Measurements from ENCODE around the gene XRCC5.

XRCC5 gene

DNA sequence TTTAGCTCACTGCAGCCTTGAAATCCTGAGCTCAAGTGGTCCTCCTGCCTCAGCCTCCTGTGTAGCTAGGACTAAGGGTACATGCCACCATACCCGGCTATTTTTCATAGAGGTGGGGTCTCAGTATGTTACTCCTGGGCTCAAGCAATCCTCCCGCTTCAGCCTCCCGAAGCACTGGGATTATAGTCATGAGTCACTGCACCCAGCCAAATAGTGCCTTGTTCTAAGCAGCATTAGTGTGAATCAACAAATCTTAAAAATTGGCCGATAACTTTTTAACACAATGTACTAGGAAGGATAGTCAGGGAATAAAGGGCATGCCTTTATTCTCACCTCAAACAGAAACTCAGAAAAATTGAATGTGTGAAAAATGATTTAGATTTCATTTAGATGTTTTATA is 51.6 kb downstream of the XRCC5 start:
- no peak for DNase-seq

DNA sequence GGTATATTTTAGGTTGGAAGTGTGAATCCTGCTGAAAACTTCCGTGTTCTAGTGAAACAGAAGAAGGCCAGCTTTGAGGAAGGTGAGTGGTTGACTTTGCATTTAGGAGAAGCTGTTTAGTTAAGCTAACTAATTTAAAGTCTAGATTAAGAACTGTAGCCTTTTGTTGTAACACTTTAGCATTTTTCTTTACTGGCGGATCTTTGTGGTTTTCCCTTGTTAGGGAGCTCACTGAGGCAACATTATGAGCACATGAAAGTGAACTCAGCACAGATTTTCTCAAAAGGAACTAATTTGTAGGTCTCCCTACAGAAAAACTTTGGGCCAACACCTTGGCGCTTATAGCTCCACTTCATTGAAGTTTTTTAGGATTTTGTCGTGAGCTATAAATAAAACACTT is 52.8 kb downstream of the XRCC5 start:
- DNase-seq, result no peak

DNA sequence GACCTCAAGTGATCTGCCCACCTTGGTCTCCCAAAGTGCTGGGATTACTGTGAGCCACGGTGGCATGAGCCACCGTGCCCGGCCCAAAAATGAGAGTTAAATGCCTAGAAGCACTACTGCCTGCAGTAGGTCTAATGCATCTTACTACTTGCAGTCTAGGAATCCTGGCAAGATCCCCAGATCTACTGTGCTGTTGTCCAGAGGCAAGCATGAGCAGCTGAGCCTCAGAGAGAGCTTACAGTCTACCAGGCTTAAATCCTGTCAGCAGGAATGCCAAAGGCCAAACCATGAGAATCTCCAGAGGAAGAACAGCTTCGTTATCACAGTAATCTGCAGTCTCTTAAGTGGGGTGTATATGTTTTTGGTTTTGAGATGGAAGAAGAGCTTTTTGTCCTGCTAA is 54.4 kb downstream of the XRCC5 start:
- no peak for DNase-seq

DNA sequence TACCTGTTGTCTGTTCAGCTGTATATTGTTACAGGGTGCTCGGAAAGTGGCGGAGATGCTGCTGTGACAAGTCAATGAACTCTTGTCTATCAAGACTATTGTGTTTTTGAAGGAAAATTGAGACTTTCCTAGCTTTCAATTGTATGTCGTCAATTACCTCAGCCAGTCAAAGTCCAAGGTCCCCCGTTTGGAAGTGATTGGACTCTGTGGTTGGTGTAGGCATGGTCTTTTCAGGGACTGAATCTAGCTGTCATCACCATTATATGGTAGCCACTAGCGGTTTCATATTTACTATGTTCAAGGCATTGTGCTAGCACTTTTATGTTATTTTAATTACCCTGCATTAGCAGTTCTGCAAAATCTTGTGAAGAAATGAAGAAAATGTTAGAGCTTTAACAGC is 54.9 kb downstream of the XRCC5 start:
- DNase-seq, result no peak

DNA sequence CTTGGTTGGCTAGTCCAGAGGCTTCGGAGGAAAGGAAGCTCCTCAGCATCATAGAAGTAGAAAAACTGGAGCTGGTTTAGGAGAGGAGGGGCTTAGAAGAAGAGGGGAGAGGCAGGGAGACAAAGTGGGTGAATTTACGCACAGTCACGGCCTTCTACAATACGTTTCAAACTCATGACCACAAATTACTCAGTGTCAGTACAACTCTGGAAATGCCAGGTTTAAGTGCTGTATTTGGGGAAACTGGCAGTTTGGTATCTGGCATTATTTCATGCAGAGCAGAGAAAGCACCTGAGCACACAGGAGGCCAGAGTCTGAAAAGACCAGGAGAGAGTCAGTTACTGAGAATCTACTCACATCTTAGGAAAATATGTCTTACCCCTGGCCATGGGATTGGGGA is 55.4 kb downstream of the XRCC5 start:
- no peak for DNase-seq

DNA sequence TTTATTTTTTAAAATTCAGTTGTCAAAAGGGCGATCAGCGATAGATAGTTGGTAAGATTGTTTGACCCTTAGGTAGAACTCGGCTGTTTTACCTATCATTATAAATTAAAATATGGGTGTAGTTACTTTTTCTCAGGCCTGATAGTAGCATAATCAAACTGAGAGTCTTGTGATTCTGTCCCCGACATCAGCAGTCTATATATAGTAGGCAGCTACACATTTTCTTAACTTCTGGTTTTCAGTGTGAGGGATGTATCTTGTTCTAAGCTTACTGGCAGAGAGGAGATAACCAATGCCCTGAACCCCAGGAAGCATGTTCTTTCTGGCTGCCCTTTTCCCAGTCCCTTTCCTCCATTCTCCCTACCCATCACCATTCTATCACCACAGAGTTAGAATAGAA is 56.6 kb downstream of the XRCC5 start:
- no peak for DNase-seq

DNA sequence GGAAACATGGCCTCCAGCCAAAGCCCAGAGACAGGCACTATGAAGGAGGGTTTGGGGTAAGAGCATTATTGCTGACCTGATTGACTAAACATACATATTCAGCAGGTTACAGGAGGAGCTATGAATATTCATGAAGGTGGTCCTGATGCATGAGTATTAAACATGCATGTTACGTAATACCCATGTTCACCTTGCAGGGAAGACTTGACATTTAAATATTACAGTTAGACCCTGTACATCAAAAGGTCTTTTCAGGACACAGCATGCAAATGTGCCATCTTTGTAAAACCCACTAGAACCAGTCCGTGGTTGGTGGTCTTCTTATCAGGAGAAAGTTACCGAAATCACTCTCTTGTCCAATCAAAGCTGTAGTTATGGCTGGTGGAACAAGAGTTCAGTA is 59.9 kb downstream of the XRCC5 start:
- DNase-seq, result no peak

DNA sequence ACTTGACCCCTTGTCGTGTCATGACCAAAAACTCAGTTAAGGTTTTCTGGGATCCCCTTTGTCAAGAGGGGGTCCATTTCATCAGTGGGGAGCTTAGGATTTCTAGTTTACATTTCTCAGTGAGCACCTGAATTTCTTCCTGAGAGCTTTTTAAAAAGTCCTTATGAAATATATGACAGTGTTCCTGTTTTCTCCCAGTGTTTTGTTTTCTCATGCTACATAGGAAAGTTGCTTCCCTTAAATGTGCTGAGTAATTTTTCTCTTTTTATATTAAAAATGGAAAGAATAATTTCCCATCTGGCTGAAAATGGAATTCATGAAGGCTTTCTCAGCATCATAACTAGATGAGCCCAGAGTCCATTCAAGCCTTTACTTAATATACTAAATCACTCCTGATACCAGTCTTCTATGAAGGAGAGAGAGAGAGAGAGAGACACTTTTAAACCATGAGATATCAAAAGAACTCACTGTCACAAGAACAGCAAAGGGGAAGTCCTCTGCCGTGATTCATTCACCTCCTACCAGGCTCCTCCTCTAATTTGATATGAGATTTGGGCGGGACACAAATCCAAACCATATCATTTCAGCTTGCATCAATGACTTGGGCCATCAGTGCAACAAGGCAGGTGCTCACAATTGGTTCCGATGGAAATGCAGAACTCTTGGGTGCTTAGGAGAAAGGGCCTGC is 61.1 kb downstream of the XRCC5 start:
- no peak for DNase-seq

DNA sequence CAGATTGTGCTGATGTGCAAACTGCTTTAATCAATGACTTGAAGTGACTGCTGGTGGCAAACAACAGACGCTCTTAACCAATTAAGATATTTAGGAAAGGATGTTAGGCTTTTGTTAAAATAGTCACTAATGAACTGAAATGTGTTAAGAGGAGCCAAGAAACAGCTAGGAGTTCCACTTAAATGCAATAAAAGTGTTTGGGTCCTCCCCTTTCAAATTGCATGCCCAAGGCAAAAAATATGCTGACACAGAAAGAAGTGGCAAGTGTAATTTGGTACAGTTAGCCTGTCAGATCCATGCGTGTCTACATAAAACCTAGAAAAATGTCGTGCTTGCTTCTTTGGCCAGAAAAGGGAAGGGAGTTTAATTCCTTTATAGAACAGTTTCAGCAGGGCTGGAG is 61.9 kb downstream of the XRCC5 start:
- DNase-seq, result no peak

DNA sequence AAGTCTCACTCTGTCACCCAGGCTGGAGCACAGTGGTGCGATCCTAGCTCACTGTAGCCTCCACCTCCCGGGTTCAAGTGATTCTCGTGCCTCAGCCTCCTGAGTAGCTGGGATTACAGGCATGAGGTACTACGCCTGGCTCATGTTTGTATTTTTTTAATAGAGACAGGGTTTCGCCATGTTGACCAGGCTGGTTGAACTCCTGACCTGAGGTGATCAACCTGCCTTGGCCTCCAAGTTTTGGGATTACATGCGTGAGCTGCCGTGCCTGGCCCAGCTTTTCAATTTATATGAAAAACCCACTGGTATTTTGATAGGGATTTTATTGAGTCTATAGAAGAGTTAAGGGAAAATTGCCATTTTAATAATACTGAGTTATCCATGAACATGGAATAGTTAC is 63.3 kb downstream of the XRCC5 start:
- no peak for DNase-seq

DNA sequence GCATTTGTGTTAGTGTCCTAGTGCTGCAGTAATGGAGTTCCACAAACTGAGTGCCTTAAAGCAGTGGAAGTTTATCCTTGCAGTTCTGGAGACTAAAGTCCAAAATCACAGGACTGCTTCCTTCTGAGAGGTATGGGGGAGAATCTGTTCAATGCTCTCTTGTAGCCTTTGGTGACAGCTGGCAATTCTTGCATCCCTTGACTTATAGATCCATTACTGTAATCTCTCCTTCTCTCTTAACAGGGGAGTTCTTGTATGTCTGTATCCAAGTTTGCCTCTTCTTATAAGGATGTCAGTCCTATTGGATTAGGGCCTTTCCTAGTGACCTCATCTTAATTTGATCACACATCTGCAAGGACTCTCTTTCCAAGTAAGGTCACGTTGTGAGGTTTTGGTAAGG is 69.9 kb downstream of the XRCC5 start:
- no peak for DNase-seq

DNA sequence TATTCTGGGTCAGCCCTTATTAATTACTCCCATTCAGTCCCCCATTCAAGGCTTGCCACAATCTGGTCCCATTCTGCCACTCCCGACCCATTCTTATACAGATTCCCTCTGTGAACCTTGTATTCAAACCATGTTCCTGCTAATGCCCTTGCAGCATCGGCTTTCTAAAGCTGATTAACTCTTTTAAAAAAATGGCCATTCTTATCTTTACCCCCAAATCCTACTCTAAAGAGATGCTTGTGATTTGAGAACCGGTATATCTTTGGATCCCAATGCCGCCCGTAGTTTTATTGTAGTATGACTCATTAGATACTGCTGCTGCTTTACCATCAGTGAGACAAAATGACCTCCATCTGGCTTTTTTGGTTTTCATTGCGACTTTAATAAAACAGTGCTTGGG is 72.2 kb downstream of the XRCC5 start:
- no peak for DNase-seq

DNA sequence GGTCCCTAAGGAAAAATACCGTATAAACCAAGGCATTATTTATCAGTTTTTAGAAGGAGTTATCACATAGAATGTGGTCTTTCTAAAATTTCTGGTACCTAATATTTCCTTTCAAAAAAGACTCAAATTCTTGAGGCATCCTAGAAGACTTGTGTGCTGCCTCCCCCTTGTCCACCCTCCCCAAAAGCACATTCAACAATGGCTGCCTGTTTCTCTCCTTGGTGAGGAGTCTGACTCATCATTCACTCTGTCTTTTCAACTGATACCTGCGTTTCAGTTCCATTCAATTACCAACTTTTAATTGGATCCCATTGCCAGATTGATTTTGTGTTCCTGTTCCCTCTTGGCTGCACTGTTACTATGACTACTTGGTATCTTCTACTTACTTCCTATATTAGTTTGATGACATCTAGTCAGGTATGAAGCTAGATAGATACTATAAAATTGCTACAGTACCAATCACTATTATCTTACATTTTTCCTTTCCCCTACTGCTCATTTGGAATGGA is 72.9 kb downstream of the XRCC5 start:
- DNase-seq, result no peak

DNA sequence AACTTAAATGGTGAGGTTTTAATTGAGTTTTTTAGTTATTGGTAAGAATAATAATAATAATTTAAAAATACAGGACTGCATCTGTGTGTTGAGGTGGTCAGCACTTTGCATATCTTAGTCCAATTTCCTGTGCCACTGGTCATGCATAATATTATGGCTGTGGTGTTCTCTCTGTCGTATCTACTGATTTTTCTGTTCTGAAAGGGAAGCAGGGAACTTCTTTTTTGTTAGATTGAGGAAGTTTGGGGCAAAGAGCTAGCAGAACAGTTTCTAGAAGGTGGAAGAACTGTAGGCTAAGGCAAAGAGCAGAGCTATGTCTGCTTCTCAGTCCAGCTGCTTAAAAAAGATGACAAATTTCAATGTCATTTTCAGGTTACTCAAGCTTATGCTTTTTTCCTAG is 74.3 kb downstream of the XRCC5 start:
- no peak for DNase-seq

DNA sequence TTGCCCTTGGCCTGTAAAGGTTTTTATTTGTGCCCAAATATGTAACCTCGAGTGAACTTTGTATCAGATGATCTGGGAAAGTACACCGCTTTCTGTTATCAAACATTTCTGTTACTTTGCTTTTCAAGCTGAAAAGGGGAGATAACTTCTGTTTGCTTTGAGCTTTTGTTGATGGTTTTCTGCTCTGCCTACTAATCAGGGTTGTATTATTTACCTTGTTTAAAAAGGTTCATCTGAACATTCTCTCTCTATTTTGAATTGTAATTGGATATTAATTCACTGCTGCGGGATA is 79.4 kb downstream of the XRCC5 start:
- no peak for DNase-seq

DNA sequence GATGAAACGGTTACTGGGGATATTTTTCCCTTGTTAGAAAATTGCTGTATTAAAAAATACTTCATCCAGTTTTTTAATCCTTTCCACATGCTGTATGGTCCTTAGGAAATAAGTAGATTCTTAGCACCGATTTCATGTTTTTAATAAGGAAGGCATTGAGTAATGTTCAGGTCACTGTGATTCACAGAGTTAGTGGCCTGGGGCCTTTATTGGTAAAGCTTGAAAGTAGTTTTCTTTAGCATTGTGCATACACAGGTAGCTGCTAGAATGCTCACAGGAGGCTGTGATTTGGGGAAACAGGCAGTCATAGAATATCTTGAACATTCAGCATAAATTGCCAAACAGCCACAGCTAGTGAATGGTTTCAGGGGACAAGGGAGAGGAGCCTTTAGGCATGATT is 79.8 kb downstream of the XRCC5 start:
- no peak for DNase-seq

DNA sequence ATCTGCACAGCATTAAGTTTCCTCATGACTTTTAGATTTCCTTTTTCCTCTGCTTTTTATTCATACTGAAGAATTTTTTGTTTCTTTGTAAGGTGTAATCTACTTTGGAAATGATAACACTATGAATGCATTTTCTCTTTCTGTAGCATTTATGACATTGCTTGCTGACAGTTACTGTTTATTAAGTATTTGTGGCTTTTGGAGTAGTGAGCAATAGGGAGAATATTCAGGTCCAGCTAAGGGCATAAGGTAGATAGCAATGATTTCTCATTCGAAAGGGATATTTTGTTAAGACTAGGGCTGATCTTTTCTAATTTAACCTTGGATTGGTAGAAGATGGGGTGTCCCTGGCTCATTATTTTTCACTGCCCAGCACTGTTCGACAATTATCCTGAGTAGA is 80.3 kb downstream of the XRCC5 start:
- no peak for DNase-seq

DNA sequence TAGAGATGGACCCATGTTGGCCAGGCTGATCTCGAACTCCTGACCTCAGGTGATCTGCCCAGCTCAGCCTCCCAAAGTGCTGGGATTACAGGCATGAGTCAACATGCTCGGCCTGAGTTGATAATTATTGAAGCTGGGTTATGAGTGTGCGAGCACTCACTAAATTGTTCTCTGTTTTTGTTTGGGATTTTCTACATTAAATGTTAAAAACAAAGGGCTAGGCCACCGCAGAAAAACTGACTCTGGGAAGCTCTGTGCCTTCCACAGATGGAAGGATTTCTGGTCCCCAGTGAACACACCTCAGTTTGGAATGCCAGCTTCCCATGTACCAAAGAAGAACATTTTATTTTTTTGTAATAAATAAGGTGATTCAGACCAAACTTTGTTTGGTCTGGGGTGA is 83.0 kb downstream of the XRCC5 start:
- no peak for DNase-seq

DNA sequence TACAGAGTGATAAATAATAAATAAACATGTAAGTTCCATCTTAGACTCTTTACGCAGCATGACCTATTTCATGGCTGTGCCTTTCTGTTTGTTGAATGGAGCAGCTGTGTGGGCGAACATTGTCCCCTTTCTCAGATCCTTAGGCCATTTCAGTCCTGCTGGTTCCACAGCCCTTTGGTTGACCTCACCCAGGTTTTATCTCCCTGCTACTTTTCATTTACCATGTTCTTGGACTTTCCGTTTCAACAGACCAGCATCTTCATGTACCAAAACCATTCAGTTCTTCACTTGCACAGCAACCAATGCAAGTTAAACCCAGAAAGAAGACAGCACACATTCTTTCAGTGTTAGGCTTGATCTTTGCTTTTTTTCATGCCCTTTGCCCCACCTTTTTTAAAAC is 83.8 kb downstream of the XRCC5 start:
- no peak for DNase-seq

DNA sequence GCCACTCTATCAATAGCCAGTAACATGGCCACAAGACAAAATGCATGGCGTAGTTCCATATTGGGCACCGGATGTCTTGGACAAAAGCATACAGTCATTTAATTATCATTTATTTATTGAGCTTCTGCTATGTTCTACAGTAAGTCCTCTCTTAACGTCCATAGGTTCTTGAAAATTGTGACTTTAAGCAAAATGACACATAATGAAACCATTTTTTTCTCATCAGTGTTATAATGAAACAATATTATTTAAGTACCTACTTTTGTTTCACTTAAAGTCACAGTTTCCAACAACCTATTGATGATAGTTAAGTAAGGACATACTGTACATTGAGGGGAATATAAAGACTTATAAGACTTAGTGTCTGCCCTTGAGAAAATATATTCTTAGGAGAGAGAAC is 84.9 kb downstream of the XRCC5 start:
- DNase-seq, result no peak

DNA sequence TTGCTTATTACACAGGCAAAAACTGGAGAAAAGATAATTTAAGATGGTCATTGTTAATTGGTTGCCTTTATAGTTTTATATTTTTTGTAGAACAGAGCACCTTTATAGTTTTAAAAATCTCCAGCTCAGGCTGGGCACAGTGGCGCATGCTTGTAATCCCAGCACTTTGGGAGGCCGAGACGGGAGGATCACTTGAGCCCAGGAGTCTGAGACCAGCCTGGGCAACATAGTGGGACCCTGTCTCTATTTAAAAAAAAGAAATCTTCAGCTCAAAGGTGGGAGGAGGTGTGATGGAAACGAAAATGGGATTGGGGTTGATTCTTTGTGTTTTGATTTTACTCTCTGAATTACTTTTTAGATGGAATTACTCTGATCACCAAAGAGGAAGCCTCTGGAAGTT is 85.4 kb downstream of the XRCC5 start:
- no peak for DNase-seq

DNA sequence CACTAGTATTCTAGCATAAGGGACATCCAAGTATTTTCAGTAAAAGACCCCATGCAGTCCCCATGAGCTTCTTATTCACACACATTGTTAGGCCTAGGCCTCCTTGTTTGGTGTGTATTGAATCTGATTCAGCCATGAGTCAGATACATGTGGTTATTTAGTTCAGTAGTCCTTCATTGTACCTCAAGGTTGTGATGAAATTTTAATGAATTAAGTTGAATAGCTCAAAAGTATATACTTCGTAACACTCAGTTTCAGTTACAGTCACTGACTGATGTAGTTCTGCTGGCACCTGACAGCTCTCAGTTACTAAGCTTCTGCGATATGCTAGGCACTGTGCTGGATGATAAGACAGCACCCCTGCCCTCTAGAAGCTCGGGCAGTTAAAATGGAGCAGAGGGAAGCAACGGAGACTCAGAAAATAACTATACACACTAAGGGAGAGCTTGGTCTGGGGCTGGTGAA is 86.4 kb downstream of the XRCC5 start:
- DNase-seq, result no peak

DNA sequence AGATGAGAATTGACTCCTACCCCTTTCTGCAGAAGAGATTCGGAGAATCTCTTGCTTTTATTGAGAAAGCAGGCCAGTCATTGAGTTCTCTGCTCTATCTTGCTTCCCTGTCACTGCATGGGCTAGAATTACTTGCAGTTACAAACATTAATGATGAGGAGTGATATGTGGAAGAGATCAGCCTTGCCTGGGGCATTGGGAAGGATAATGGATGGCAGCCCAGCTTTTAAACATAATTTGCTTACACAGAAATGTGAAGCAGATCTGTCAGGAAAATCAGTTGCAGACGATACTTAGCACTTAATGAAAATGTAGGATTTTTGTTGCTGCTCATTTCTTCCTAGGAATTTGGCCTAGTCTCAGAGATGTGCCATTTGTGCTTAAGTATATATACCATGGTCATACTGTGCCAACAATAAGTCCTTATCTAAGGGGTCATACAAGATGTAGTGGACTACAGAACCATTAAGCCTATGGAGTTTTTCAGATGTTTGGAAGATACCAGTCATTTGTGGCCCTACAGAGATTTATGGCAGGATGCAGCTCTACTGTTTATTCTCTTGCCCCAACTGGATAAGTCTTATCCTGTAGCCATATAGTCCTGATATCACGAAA is 92.7 kb downstream of the XRCC5 start:
- no peak for DNase-seq

DNA sequence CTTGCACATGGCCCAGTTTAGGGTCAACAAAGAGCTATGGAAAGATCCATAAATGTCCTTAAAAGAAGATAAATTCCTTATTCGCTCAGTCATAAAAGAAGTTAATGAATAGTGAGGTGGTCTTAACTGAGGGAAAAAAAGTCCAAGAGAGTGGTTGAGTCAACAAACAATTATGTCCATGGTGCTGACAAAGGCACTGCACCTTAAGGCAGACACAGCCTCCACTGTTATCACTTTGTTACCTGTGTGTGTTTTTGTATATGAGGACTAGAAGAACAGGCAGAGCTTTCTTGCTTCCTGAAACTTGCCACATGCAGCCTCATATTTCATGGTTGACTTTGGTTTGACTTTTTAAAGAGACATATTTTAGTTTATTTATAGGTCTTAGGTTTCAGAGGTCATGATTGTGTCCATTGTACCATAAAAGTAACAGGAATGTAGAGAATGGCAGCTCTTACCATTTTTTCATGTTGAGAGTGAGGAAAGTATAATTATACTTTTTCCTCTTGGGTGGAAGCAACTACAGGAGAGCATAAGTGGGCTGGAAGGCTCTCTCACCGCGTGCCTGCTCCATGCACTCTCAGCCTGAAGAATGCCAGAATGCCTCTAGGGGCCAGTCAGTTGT is 93.6 kb downstream of the XRCC5 start:
- DNase-seq, result no peak

DNA sequence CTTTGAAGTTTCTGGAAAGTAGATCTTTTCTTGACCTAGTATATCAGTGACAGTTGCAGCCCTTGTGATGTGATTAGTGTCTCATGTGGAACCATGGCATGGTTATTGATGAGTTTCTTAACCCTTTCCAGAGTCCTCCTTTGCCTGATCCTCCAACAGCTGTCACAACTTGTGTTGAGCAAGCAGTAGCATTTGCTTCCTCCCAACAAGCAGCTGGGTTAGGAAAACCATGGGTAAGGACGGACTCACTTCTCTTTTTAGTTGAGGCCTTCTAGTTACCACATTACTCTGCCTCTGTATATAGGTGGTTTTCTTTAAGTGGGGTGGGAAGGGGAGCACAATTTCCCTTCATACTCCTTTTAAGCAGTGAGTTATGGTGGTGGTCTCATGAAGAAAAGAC is 96.3 kb downstream of the XRCC5 start:
- DNase-seq, result no peak
